Fibroblast of villous mesenchyme (primary cell): ENCODE measurements around the gene APEH. TPM values are rescaled to one million over a fixed set of nuclear protein-coding genes. Genes with fewer than 3 reads are reported as not detected.

Source experiments
- DNase-seq: peaks from one replicate; pipeline ENCODE4 v3.0.0-alpha.2; 2010; ENCODE audit warnings: low read depth
- H3K4me3 ChIP-seq: 2 replicates; pipeline ENCODE4 v1.5.1; 2011; ENCODE audit warnings: low read depth, mild to moderate bottlenecking, low read length
- CTCF ChIP-seq: IDR thresholded peaks from 2 replicates; pipeline ENCODE4 v1.5.1; 2012; ENCODE audit warnings: low read depth, mild to moderate bottlenecking, low read length; ENCODE audit not compliant: insufficient read depth
- total RNA-seq: library from RNA; depleted of rRNA; stranded (reverse); fragments of >200 nt; gene quantifications from 2 replicates; pipeline ENCODE4 v1.2.3, GENCODE V29; 2012

The APEH gene
- total RNA-seq, result 104 and 109 TPM in 2 replicates

GRCh38 chr3:49673715-49674496, at the start of gene APEH:
Gene APEH (plus strand): TSS chr3:49674351. CDS start chr3:49674402, 51 bp downstream.
- H3K4me3 ChIP-seq, result peak within 1 kb of the TSS; percentile 82
- DNase-seq, result peak; percentile 95
- no peak for TF ChIP-seq CTCF

GRCh38 chr3:49625071-49625470, 49.1 kb upstream of the APEH start:
- no peak for DNase-seq
- no peak overlapping the region for H3K4me3 ChIP-seq
- no peak for TF ChIP-seq CTCF

GRCh38 chr3:49626101-49626581, 48.0 kb upstream of the APEH start:
- H3K4me3 ChIP-seq, result no peak overlapping the region
- TF ChIP-seq CTCF, result no peak
- DNase-seq, result no peak

- DNase-seq, result no peak
- no peak for TF ChIP-seq CTCF
- no peak overlapping the region for H3K4me3 ChIP-seq
These were observed 47.4 kb upstream of the APEH start for GRCh38 chr3:49626796-49627195.

GRCh38 chr3:49627634-49628033, 46.5 kb upstream of the APEH start:
- H3K4me3 ChIP-seq, result no peak overlapping the region
- no peak for DNase-seq
- no peak for TF ChIP-seq CTCF

- no peak overlapping the region for H3K4me3 ChIP-seq
- TF ChIP-seq CTCF, result no peak
- no peak for DNase-seq
These were observed 45.9 kb upstream of the APEH start for GRCh38 chr3:49628249-49628648.
